A549 (cell line): ENCODE measurements around the gene SMYD4. TPM values are rescaled to one million over a fixed set of nuclear protein-coding genes. Genes with fewer than 3 reads are reported as not detected.

Experiments
- ATAC-seq, 2 experiments: fragments of 200-7000 bp in 1 of 2; fragments of >200 bp in 1 of 2; cut with Nextera tagmentation in 1 of 2; cut with Tn5 transposase in 1 of 2; 3 replicates each; pipeline versions ENCODE4 v1.8.0 to v1.9.1; 2018 to 2020; ENCODE audit warnings: mild to moderate bottlenecking in 1 of 2, moderate library complexity in 1 of 2
- CTCF ChIA-PET: fragments of 300-600 bp; sonication (Branson Sonifier 250); formaldehyde crosslinking; extraction: SDS; loops from one replicate; lab custom pipeline; 2021; ENCODE audit warnings: antibody characterized with exemption, inconsistent platforms; lab: Yijun Ruan, JAX
- POLR2A ChIA-PET: fragments of 350-600 bp; formaldehyde crosslinking; extraction: SDS; loops from one replicate; lab custom pipeline; 2021; ENCODE audit warnings: antibody characterized with exemption, inconsistent platforms; lab: Yijun Ruan, JAX
- DNase-seq, 2 experiments: peaks; one replicate each; pipeline versions ENCODE4 v3.0.0 to v3.0.0-alpha.2; 2011 to 2016; ENCODE audit warnings: low read depth in 1 of 2, low spot score in 1 of 2
- FAIRE-seq: peaks from 2 replicates; lab custom pipeline; 2011; peaks lifted over from hg19 to GRCh38; lab: Jason Lieb, UNC
- H3K27ac ChIP-seq, 2 experiments: fragments of >200 bp; sonication (Bioruptor Twin); formaldehyde crosslinking; 3 replicates each; pipeline ENCODE4 v1.5.1; 2016 to 2017
- H3K4me1 ChIP-seq: fragments of >200 bp; sonication (Bioruptor Twin); formaldehyde crosslinking; 3 replicates; pipeline ENCODE4 v1.6.1; 2016
- H3K4me2 ChIP-seq: fragments of >200 bp; sonication (Bioruptor Twin); formaldehyde crosslinking; 3 replicates; pipeline ENCODE4 v1.6.1; 2016
- H3K4me3 ChIP-seq: fragments of >200 bp; sonication (Bioruptor Twin); formaldehyde crosslinking; 3 replicates; pipeline ENCODE4 v1.5.1; 2016
- H3K9me3 ChIP-seq: fragments of >200 bp; sonication (Bioruptor Twin); formaldehyde crosslinking; 3 replicates; pipeline ENCODE4 v1.6.1; 2016
- BCL3 ChIP-seq: fragments of >200 bp; sonication (Bioruptor Twin); formaldehyde crosslinking; IDR thresholded peaks from 3 replicates; pipeline ENCODE4 v1.6.1; 2016
- BHLHE40 ChIP-seq: IDR thresholded peaks from 2 replicates; pipeline ENCODE4 v1.6.1; 2012; ENCODE audit warnings: low read depth, low read length, inconsistent platforms
- CBX2 ChIP-seq: fragments of 200-600 bp; sonication (generic); IDR thresholded peaks from 2 replicates; pipeline ENCODE4 v1.6.1; 2016; ENCODE audit warnings: low read depth, mild to moderate bottlenecking, borderline replicate concordance
- CHD2 ChIP-seq: fragments of 150-350 bp; IDR thresholded peaks from 2 replicates; pipeline ENCODE4 v1.6.1; 2014; ENCODE audit warnings: low read length; ENCODE audit not compliant: partially characterized antibody
- CHD4 ChIP-seq: fragments of 200-600 bp; sonication (generic); IDR thresholded peaks from 2 replicates; pipeline ENCODE4 v1.6.1; 2016; ENCODE audit warnings: antibody characterized with exemption, mild to moderate bottlenecking, borderline replicate concordance
- EP300 ChIP-seq, 2 experiments: fragments of >200 bp; sonication (Bioruptor Twin); formaldehyde crosslinking; IDR thresholded peaks; 2 replicates in 1 of 2; 3 replicates in 1 of 2; pipeline ENCODE4 v1.6.1; 2016 to 2017
- FOSB ChIP-seq: fragments of 250-450 bp; sonication (Bioruptor Pico); IDR thresholded peaks from 2 replicates; pipeline ENCODE4 v1.5.0; 2020; ENCODE audit warnings: mild to moderate bottlenecking, moderate library complexity
- FOSL2 ChIP-seq, 2 experiments: fragments of 450-650 bp in 1 of 2; fragments of >200 bp in 1 of 2; sonication (Bioruptor Twin) in 1 of 2; formaldehyde crosslinking; IDR thresholded peaks; 2 replicates each; pipeline versions ENCODE4 v1.5.0 to v1.6.1; 2016 to 2020; ENCODE audit warnings: mild to moderate bottlenecking in 1 of 2, moderate library complexity in 1 of 2
- FOXS1 ChIP-seq: fragments of 250-450 bp; sonication (Bioruptor Pico); IDR thresholded peaks from 2 replicates; pipeline ENCODE4 v1.5.0; 2020; ENCODE audit warnings: mild to moderate bottlenecking, moderate library complexity
- HES2 ChIP-seq: fragments of >200 bp; sonication (Bioruptor Twin); formaldehyde crosslinking; IDR thresholded peaks from 2 replicates; pipeline ENCODE4 v1.6.1; 2016
- HMGXB4 ChIP-seq: fragments of 250-450 bp; sonication (Bioruptor Pico); IDR thresholded peaks from 2 replicates; pipeline ENCODE4 v1.5.0; 2021; ENCODE audit warnings: mild to moderate bottlenecking, moderate library complexity, borderline replicate concordance
- JUN ChIP-seq, 2 experiments: fragments of >200 bp; sonication (Bioruptor Twin); formaldehyde crosslinking; IDR thresholded peaks; 2 replicates in 1 of 2; 3 replicates in 1 of 2; pipeline ENCODE4 v1.6.1; 2016 to 2017
- JUNB ChIP-seq: fragments of >200 bp; sonication (Bioruptor Twin); formaldehyde crosslinking; IDR thresholded peaks from 2 replicates; pipeline ENCODE4 v1.6.1; 2016
- KDM1A ChIP-seq: fragments of 200-600 bp; sonication (generic); IDR thresholded peaks from 2 replicates; pipeline ENCODE4 v1.6.1; 2016; ENCODE audit warnings: low read depth, mild to moderate bottlenecking
- KDM5A ChIP-seq: fragments of 200-600 bp; sonication (generic); IDR thresholded peaks from 2 replicates; pipeline ENCODE4 v1.6.1; 2016; ENCODE audit warnings: antibody characterized with exemption, mild to moderate bottlenecking
- MAX ChIP-seq: IDR thresholded peaks from 2 replicates; pipeline ENCODE4 v1.6.1; 2012
- MYC ChIP-seq: IDR thresholded peaks from 2 replicates; pipeline ENCODE4 v1.6.1; 2012; ENCODE audit warnings: mild to moderate bottlenecking, inconsistent platforms, low read length, improper control_type of control experiment, borderline replicate concordance
- PHF8 ChIP-seq: fragments of 200-600 bp; sonication (generic); IDR thresholded peaks from 2 replicates; pipeline ENCODE4 v1.6.1; 2016; ENCODE audit warnings: low read depth, mild to moderate bottlenecking, antibody characterized with exemption, moderate library complexity, borderline replicate concordance
- POLR2A ChIP-seq: IDR thresholded peaks from 2 replicates; pipeline ENCODE4 v1.6.1; 2012; ENCODE audit warnings: mild to moderate bottlenecking, low read length
- POLR2AphosphoS2 ChIP-seq: conservative IDR thresholded peaks from 2 replicates; pipeline ENCODE4 v1.6.1; 2012; ENCODE audit warnings: low read length, improper control_type of control experiment, inconsistent platforms
- RARB ChIP-seq: fragments of 250-450 bp; sonication (Bioruptor Pico); IDR thresholded peaks from 2 replicates; pipeline ENCODE4 v1.8.0; 2021; ENCODE audit warnings: mild to moderate bottlenecking, moderate library complexity
- REST ChIP-seq: fragments of 200-600 bp; sonication (generic); IDR thresholded peaks from 2 replicates; pipeline ENCODE4 v1.6.1; 2016; ENCODE audit warnings: antibody characterized with exemption, mild to moderate bottlenecking, moderate library complexity
- RFX5 ChIP-seq: fragments of 450-650 bp; IDR thresholded peaks from 2 replicates; pipeline ENCODE4 v1.7.1; 2014; ENCODE audit warnings: antibody characterized with exemption, mild to moderate bottlenecking, moderate library complexity
- SMC3 ChIP-seq: fragments of >200 bp; sonication (Bioruptor Twin); formaldehyde crosslinking; IDR thresholded peaks from 3 replicates; pipeline ENCODE4 v1.6.1; 2018; ENCODE audit warnings: inconsistent platforms
- TP53 ChIP-seq: fragments of 250-450 bp; sonication (Bioruptor Pico); IDR thresholded peaks from 2 replicates; pipeline ENCODE4 v1.5.0; 2021; ENCODE audit warnings: mild to moderate bottlenecking, moderate library complexity
- ZC3H11A ChIP-seq: fragments of 450-650 bp; IDR thresholded peaks from 2 replicates; pipeline ENCODE4 v1.6.1; 2014; ENCODE audit warnings: antibody characterized with exemption, mild to moderate bottlenecking
- ZFP36 ChIP-seq: fragments of 450-650 bp; IDR thresholded peaks from 2 replicates; pipeline ENCODE4 v1.6.1; 2014; ENCODE audit warnings: borderline replicate concordance; ENCODE audit not compliant: partially characterized antibody
- ZNF302 ChIP-seq: fragments of 250-450 bp; sonication (Bioruptor Pico); IDR thresholded peaks from 2 replicates; pipeline ENCODE4 v1.9.0; 2021; ENCODE audit warnings: inconsistent platforms, mild to moderate bottlenecking, moderate library complexity
- WGBS: methylation state at CpG from one replicate; pipeline ENCODE4 v1.1.6; 2017; ENCODE audit errors: missing lambda C conversion rate; 5-methylcytosine and 5-hydroxymethylcytosine counted together
- polyA plus RNA-seq, 4 experiments: library from polyadenylated mRNA; depleted of rRNA in 3 of 4; stranded (reverse); fragments of >200 nt; fragmentation: RNase III in 1 of 4; extraction: RNeasy Plus Mini Kit Qiagen cat#74134 plus additional on column Dnase treatment in 1 of 4; gene quantifications; 2 replicates in 3 of 4; 3 replicates in 1 of 4; pipeline ENCODE4 v1.2.3, GENCODE V29; 2011 to 2017

SMYD4 gene
- polyA plus RNA-seq, 2 of the 4 experiments (the other 2 are of a cell fraction) = 11.1 to 12.1 TPM

GRCh38 chr17:1834380-1835149 lies 4.9 kb upstream of the SMYD4 start:
- Histone ChIP-seq H3K4me2 (no peak overlapping the region), H3K4me1 (peaks cover 8% of the 10 kb centered on the region; the same call in 1 of the 3 replicates), H3K4me3 (no peak overlapping the region), H3K9me3 (no peaks in the 10 kb centered on the region), H3K27ac (no peak overlapping the region)
- ChIA-PET POLR2A (no interaction called here), CTCF (interaction anchor here (0.9 to 1.6 kb wide), 10 partner anchors 14 to 220 kb away, joined by 3 to 5 read pairs (median 3); no protein-coding TSS in a partner anchor)
- FAIRE-seq (no peak), DNase-seq (no peak), ATAC-seq (no peak)
- TF ChIP-seq RFX5 (no peak), FOSB (CRISPR knock-in tag) (no peak), SMC3 (no peak), CBX2 (no peak), MYC (no peak), ZFP36 (no peak), HMGXB4 (no peak), EP300 (IDR thresholded peaks at IDR 0.05) (no peak), REST (no peak), KDM5A (no peak), FOXS1 (CRISPR knock-in tag) (no peak), CHD4 (no peak), JUNB (no peak), FOSL2 (IDR thresholded peaks at IDR 0.05) (no peak), FOSL2 (CRISPR knock-in tag; IDR thresholded peaks at IDR 0.05) (no peak), CHD2 (no peak)
- WGBS = 89% methylated on average over 12 of the region's 12 CpGs

- H3K4me1 ChIP-seq = peaks cover 13% of the 10 kb centered on the region; the same call in 2 of the 3 replicates
- POLR2A ChIA-PET = interaction anchor here (0.6 to 1.4 kb wide), 4 partner anchors 10 to 113 kb away, joined by 3 to 13 read pairs (median 6); no protein-coding TSS in a partner anchor
- ATAC-seq = peak; percentile 6 to 11; a peak in 4 of 6 replicates
- no peak for FAIRE-seq
- CTCF ChIA-PET = interaction anchor here (0.5 to 1.3 kb wide), 3 partner anchors 35 to 196 kb away, joined by 3 to 4 read pairs (median 3); no protein-coding TSS in a partner anchor
- DNase-seq = peak; percentile 33 to 39
- 2% methylated on average over 11 of the region's 11 CpGs for WGBS
- H3K4me3 ChIP-seq = peak overlapping the region; percentile 76
- peak overlapping the region; percentile 89 for H3K27ac ChIP-seq
- peak overlapping the region; percentile 94 for H3K4me2 ChIP-seq
- no peaks in the 10 kb centered on the region for H3K9me3 ChIP-seq
- TF ChIP-seq POLR2A = no peak
- TF ChIP-seq FOSL2 (IDR thresholded peaks at IDR 0.05) = no peak
- no peak for TF ChIP-seq FOSL2 (CRISPR knock-in tag; IDR thresholded peaks at IDR 0.05)
- no peak for TF ChIP-seq ZNF302
- no peak for TF ChIP-seq RARB (CRISPR knock-in tag)
- TF ChIP-seq PHF8 = no peak; the same call in 1 of the 2 replicates
- TF ChIP-seq POLR2AphosphoS2 = no peak
- no peak for TF ChIP-seq CHD2
- TF ChIP-seq JUN (IDR thresholded peaks at IDR 0.05) = no peak
- TF ChIP-seq HES2 = no peak
- no peak for TF ChIP-seq ZC3H11A
- TF ChIP-seq KDM1A = no peak
- TF ChIP-seq EP300 (IDR thresholded peaks at IDR 0.05) = no peak
- TF ChIP-seq SMC3 = no peak
- no peak for TF ChIP-seq BCL3
- no peak for TF ChIP-seq BHLHE40
- no peak for TF ChIP-seq MAX
- TF ChIP-seq TP53 (CRISPR knock-in tag) = no peak
These were observed 586 bp upstream of the SMYD4 start for GRCh38 chr17:1830288-1830687.
